Activated naive CD4-positive, alpha-beta T cell treated with anti-CD3 and anti-CD28 coated beads for 36 hours (primary cell): ENCODE measurements around the gene ANK3. TPM values are rescaled to one million over a fixed set of nuclear protein-coding genes. Genes with fewer than 3 reads are reported as not detected.

ENCODE experiments used
- CTCF ChIA-PET: fragments of 350-600 bp; sonication (Branson Sonifier 250); formaldehyde crosslinking; loops from one replicate; lab custom pipeline; 2021; ENCODE audit warnings: antibody characterized with exemption; lab: Charles Lee
- DNase-seq: peaks from one replicate; pipeline ENCODE4 v3.0.0-alpha.2; 2020
- H3K27ac Mint-ChIP-seq: one replicate; pipeline ENCODE4 v1.8.0; 2021; ENCODE audit warnings: mild to moderate bottlenecking, mixed read lengths
- H3K27me3 Mint-ChIP-seq: one replicate; pipeline ENCODE4 v1.8.0; 2021; ENCODE audit warnings: low read depth, mixed read lengths
- H3K36me3 Mint-ChIP-seq: one replicate; pipeline ENCODE4 v1.8.0; 2021; ENCODE audit warnings: low read depth, mixed read lengths
- H3K4me1 Mint-ChIP-seq: one replicate; pipeline ENCODE4 v1.8.0; 2021; ENCODE audit warnings: low read depth, mixed read lengths
- H3K4me3 Mint-ChIP-seq: one replicate; pipeline ENCODE4 v1.8.0; 2021; ENCODE audit warnings: mild to moderate bottlenecking, moderate library complexity, mixed read lengths
- H3K9me3 Mint-ChIP-seq: one replicate; pipeline ENCODE4 v1.8.0; 2021; ENCODE audit warnings: mixed read lengths
- intact Hi-C: fragments of 100-400 bp; cut with micrococcal nuclease; formaldehyde crosslinking; loops from one replicate; pipeline ENCODE4 v1.15.1; 2023
- total RNA-seq, 2 experiments: library from RNA; stranded (reverse); gene quantifications; one replicate each; pipeline ENCODE4 v1.2.3, GENCODE V29; 2021

Gene ANK3
- total RNA-seq, 2 experiments from 2014 or later, result 11.2 to 13.0 TPM

- intact Hi-C loops, result no loop called here
- no peaks in the 10 kb centered on the region for H3K36me3 Mint-ChIP-seq
- H3K27me3 Mint-ChIP-seq, result no peaks in the 10 kb centered on the region
- no peak overlapping the region for H3K27ac Mint-ChIP-seq
- DNase-seq, result no peak
- H3K4me1 Mint-ChIP-seq, result no peaks in the 10 kb centered on the region
- no peaks in the 10 kb centered on the region for H3K9me3 Mint-ChIP-seq
- CTCF ChIA-PET, result no interaction called here
- H3K4me3 Mint-ChIP-seq, result no peak overlapping the region
Measured at GRCh38 chr10:60410970-60411369, 21.3 kb upstream of the ANK3 start.

GRCh38 chr10:60409202-60409601, 19.5 kb upstream of the ANK3 start:
- H3K36me3 Mint-ChIP-seq, result no peaks in the 10 kb centered on the region
- peaks cover 1% of the 10 kb centered on the region for H3K9me3 Mint-ChIP-seq
- H3K4me3 Mint-ChIP-seq, result no peak overlapping the region
- H3K4me1 Mint-ChIP-seq, result no peaks in the 10 kb centered on the region
- no peaks in the 10 kb centered on the region for H3K27me3 Mint-ChIP-seq
- H3K27ac Mint-ChIP-seq, result no peak overlapping the region
- no peak for DNase-seq
- intact Hi-C loops, result no loop called here
- CTCF ChIA-PET, result interaction anchor here (0.6 to 1.6 kb wide), 3 partner anchors 16 to 1617 kb away, joined by 4 read pairs; no protein-coding TSS in a partner anchor

- CTCF ChIA-PET, result no interaction called here
- Mint-ChIP-seq H3K9me3 (peaks cover 1% of the 10 kb centered on the region), H3K4me1 (no peaks in the 10 kb centered on the region), H3K27ac (no peak overlapping the region), H3K36me3 (no peaks in the 10 kb centered on the region), H3K4me3 (no peak overlapping the region), H3K27me3 (no peaks in the 10 kb centered on the region)
- DNase-seq, result no peak
- intact Hi-C loops, result no loop called here
Measured at GRCh38 chr10:60406182-60406581, 16.5 kb upstream of the ANK3 start.

- intact Hi-C loops, result no loop called here
- Mint-ChIP-seq H3K9me3 (peaks cover 1% of the 10 kb centered on the region), H3K4me1 (no peaks in the 10 kb centered on the region), H3K27ac (no peak overlapping the region), H3K36me3 (no peaks in the 10 kb centered on the region), H3K27me3 (no peaks in the 10 kb centered on the region), H3K4me3 (no peak overlapping the region)
- no peak for DNase-seq
- CTCF ChIA-PET, result no interaction called here
Measured at GRCh38 chr10:60405172-60405571, 15.5 kb upstream of the ANK3 start.

GRCh38 chr10:60403168-60403873, 13.6 kb upstream of the ANK3 start:
- DNase-seq, result no peak
- no peaks in the 10 kb centered on the region for H3K4me1 Mint-ChIP-seq
- no peak overlapping the region for H3K4me3 Mint-ChIP-seq
- no peaks in the 10 kb centered on the region for H3K36me3 Mint-ChIP-seq
- peaks cover 1% of the 10 kb centered on the region for H3K9me3 Mint-ChIP-seq
- intact Hi-C loops, result no loop called here
- H3K27me3 Mint-ChIP-seq, result no peaks in the 10 kb centered on the region
- H3K27ac Mint-ChIP-seq, result no peak overlapping the region
- CTCF ChIA-PET, result no interaction called here

- Mint-ChIP-seq H3K27ac (no peak overlapping the region), H3K27me3 (no peaks in the 10 kb centered on the region), H3K4me1 (peaks cover 8% of the 10 kb centered on the region), H3K9me3 (peaks cover 1% of the 10 kb centered on the region), H3K4me3 (no peak overlapping the region), H3K36me3 (no peaks in the 10 kb centered on the region)
- intact Hi-C loops, result no loop called here
- CTCF ChIA-PET, result no interaction called here
- no peak for DNase-seq
Measured at GRCh38 chr10:60400366-60400765, 10.7 kb upstream of the ANK3 start.

- intact Hi-C loops, result no loop called here
- no peak overlapping the region for H3K4me3 Mint-ChIP-seq
- H3K36me3 Mint-ChIP-seq, result no peaks in the 10 kb centered on the region
- CTCF ChIA-PET, result no interaction called here
- H3K27ac Mint-ChIP-seq, result no peak overlapping the region
- no peaks in the 10 kb centered on the region for H3K27me3 Mint-ChIP-seq
- peaks cover under 1% of the 10 kb centered on the region for H3K9me3 Mint-ChIP-seq
- DNase-seq, result no peak
- peaks cover 14% of the 10 kb centered on the region for H3K4me1 Mint-ChIP-seq
Measured at GRCh38 chr10:60399328-60399727, 9.7 kb upstream of the ANK3 start.

GRCh38 chr10:60397792-60398191, 8.1 kb upstream of the ANK3 start:
- Mint-ChIP-seq H3K36me3 (no peaks in the 10 kb centered on the region), H3K9me3 (no peaks in the 10 kb centered on the region), H3K27me3 (no peaks in the 10 kb centered on the region), H3K27ac (no peak overlapping the region), H3K4me3 (no peak overlapping the region), H3K4me1 (peaks cover 14% of the 10 kb centered on the region)
- CTCF ChIA-PET, result no interaction called here
- DNase-seq, result no peak
- intact Hi-C loops, result no loop called here

- Mint-ChIP-seq H3K36me3 (no peaks in the 10 kb centered on the region), H3K4me3 (no peak overlapping the region), H3K27me3 (no peaks in the 10 kb centered on the region), H3K4me1 (peaks cover 14% of the 10 kb centered on the region), H3K9me3 (no peaks in the 10 kb centered on the region), H3K27ac (no peak overlapping the region)
- no peak for DNase-seq
- CTCF ChIA-PET, result interaction anchor here (1.2 kb wide), 1 partner anchor 13 kb away, joined by 3 read pairs; no protein-coding TSS in a partner anchor
- intact Hi-C loops, result no loop called here
Measured at GRCh38 chr10:60396766-60397165, 7.1 kb upstream of the ANK3 start.

GRCh38 chr10:60395711-60396110, 6.0 kb upstream of the ANK3 start:
- Mint-ChIP-seq H3K4me3 (no peak overlapping the region), H3K4me1 (peaks cover 14% of the 10 kb centered on the region), H3K27ac (no peak overlapping the region), H3K27me3 (no peaks in the 10 kb centered on the region), H3K36me3 (no peaks in the 10 kb centered on the region), H3K9me3 (no peaks in the 10 kb centered on the region)
- CTCF ChIA-PET, result interaction anchor here (1.2 kb wide), 1 partner anchor 12 kb away, joined by 3 read pairs; no protein-coding TSS in a partner anchor
- no peak for DNase-seq
- intact Hi-C loops, result no loop called here

- H3K4me1 Mint-ChIP-seq, result peaks cover 16% of the 10 kb centered on the region
- DNase-seq, result peak; percentile 38
- no peak overlapping the region for H3K27ac Mint-ChIP-seq
- H3K4me3 Mint-ChIP-seq, result no peak overlapping the region
- H3K9me3 Mint-ChIP-seq, result no peaks in the 10 kb centered on the region
- H3K27me3 Mint-ChIP-seq, result no peaks in the 10 kb centered on the region
- H3K36me3 Mint-ChIP-seq, result no peaks in the 10 kb centered on the region
- intact Hi-C loops, result no loop called here
- CTCF ChIA-PET, result interaction anchor here (1.1 kb wide), 1 partner anchor 11 kb away, joined by 3 read pairs; no protein-coding TSS in a partner anchor
Measured at GRCh38 chr10:60394446-60394845, 4.8 kb upstream of the ANK3 start.

GRCh38 chr10:60390224-60390626, 550 bp upstream of the ANK3 start:
- intact Hi-C loops, result no loop called here
- CTCF ChIA-PET, result interaction anchor here (0.5 kb wide), 1 partner anchor 206 kb away, joined by 3 read pairs; no protein-coding TSS in a partner anchor
- Mint-ChIP-seq H3K36me3 (no peaks in the 10 kb centered on the region), H3K9me3 (no peaks in the 10 kb centered on the region), H3K4me3 (no peak overlapping the region), H3K27ac (no peak overlapping the region), H3K27me3 (no peaks in the 10 kb centered on the region), H3K4me1 (peaks cover 12% of the 10 kb centered on the region)
- DNase-seq, result no peak

GRCh38 chr10:60388709-60389301, 870 bp downstream of the ANK3 start:
- DNase-seq, result peak; percentile 24
- H3K9me3 Mint-ChIP-seq, result no peaks in the 10 kb centered on the region
- H3K27me3 Mint-ChIP-seq, result no peaks in the 10 kb centered on the region
- H3K4me1 Mint-ChIP-seq, result peaks cover 7% of the 10 kb centered on the region
- no peak overlapping the region for H3K27ac Mint-ChIP-seq
- H3K36me3 Mint-ChIP-seq, result no peaks in the 10 kb centered on the region
- intact Hi-C loops, result no loop called here
- no peak overlapping the region for H3K4me3 Mint-ChIP-seq
- CTCF ChIA-PET, result no interaction called here
